ENCODE results near the gene PPP3CA. TPM values are rescaled to one million over a fixed set of nuclear protein-coding genes. Genes with fewer than 3 reads are reported as not detected.

PPP3CA gene
- total RNA-seq, 1 experiment from 2014 or later = 31.0 TPM

DNA sequence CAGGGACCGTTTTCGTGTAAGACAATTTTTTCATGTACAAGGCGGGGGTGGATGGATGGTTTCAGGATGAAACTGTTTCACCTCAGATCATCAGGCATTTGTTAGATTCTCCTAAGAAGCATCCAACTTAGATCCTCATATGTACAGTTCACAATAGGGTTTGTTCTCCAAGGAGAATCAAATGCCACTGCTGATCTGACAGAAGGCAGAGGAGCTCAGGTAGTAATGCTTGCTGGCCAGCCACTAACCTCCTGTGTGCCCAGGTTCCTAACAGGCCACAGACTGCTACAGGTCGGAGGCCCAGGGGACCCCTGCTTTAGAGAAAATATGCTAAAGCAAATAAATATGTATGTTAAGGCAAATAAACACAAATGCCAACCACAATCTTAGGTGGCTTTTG lies 61.3 kb downstream of the PPP3CA start:
- H3K36me3 ChIP-seq (ENCODE audit: control insufficient read depth, insufficient read depth, low read length) = no peaks in the 10 kb centered on the region; the same call in 1 of the 2 replicates
- intact Hi-C loops (cut with micrococcal nuclease; ENCODE audit: unreplicated experiment) (no loop called here), in situ Hi-C loops (cut with HindIII; ENCODE audit: low pct_unique_long_range_greater_than_20kb, low sequenced_read_pairs) (no loop called here)
- CTCF ChIA-PET = no interaction called here
- DNase-seq (ENCODE audit: low read depth, low spot score) (no peak), ATAC-seq (no peak)
- POLR2A ChIA-PET = no interaction called here
- BruUV-seq (replicated peaks) = no TSS peak
- H3K27me3 ChIP-seq (ENCODE audit: control insufficient read depth, insufficient read depth, low read length) = no peaks in the 10 kb centered on the region
- no peak overlapping the region for H3K4me3 ChIP-seq (ENCODE audit: low read depth in 2 of 2, low read length in 2 of 2)
- TF ChIP-seq, protein P1, sequence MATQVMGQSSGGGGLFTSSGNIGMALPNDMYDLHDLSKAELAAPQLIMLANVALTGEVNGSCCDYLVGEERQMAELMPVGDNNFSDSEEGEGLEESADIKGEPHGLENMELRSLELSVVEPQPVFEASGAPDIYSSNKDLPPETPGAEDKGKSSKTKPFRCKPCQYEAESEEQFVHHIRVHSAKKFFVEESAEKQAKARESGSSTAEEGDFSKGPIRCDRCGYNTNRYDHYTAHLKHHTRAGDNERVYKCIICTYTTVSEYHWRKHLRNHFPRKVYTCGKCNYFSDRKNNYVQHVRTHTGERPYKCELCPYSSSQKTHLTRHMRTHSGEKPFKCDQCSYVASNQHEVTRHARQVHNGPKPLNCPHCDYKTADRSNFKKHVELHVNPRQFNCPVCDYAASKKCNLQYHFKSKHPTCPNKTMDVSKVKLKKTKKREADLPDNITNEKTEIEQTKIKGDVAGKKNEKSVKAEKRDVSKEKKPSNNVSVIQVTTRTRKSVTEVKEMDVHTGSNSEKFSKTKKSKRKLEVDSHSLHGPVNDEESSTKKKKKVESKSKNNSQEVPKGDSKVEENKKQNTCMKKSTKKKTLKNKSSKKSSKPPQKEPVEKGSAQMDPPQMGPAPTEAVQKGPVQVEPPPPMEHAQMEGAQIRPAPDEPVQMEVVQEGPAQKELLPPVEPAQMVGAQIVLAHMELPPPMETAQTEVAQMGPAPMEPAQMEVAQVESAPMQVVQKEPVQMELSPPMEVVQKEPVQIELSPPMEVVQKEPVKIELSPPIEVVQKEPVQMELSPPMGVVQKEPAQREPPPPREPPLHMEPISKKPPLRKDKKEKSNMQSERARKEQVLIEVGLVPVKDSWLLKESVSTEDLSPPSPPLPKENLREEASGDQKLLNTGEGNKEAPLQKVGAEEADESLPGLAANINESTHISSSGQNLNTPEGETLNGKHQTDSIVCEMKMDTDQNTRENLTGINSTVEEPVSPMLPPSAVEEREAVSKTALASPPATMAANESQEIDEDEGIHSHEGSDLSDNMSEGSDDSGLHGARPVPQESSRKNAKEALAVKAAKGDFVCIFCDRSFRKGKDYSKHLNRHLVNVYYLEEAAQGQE (IDR thresholded peaks at IDR 0.05; ENCODE audit: insufficient read depth in 1 of 2, low read depth in 2 of 2, low read length in 1 of 2) = no peak
- TF ChIP-seq, protein P2, sequence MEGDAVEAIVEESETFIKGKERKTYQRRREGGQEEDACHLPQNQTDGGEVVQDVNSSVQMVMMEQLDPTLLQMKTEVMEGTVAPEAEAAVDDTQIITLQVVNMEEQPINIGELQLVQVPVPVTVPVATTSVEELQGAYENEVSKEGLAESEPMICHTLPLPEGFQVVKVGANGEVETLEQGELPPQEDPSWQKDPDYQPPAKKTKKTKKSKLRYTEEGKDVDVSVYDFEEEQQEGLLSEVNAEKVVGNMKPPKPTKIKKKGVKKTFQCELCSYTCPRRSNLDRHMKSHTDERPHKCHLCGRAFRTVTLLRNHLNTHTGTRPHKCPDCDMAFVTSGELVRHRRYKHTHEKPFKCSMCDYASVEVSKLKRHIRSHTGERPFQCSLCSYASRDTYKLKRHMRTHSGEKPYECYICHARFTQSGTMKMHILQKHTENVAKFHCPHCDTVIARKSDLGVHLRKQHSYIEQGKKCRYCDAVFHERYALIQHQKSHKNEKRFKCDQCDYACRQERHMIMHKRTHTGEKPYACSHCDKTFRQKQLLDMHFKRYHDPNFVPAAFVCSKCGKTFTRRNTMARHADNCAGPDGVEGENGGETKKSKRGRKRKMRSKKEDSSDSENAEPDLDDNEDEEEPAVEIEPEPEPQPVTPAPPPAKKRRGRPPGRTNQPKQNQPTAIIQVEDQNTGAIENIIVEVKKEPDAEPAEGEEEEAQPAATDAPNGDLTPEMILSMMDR (IDR thresholded peaks at IDR 0.05) = no peak
- TF ChIP-seq POLR2AphosphoS5 (IDR thresholded peaks at IDR 0.05; ENCODE audit: low read depth, low read length) = no peak
- no peak for TF ChIP-seq SIN3A (IDR thresholded peaks at IDR 0.05; ENCODE audit: borderline replicate concordance, insufficient read depth, low read depth, low read length)
- no peak for TF ChIP-seq TCF7L2 (IDR thresholded peaks at IDR 0.05; ENCODE audit: low read depth, low read length)
- no peaks in the 10 kb centered on the region for H3K9me3 ChIP-seq (ENCODE audit: control insufficient read depth, insufficient read depth, low read depth, low read length)
- no peak overlapping the region for H3K27ac ChIP-seq (ENCODE audit: low read length)
- peaks cover 2% of the 10 kb centered on the region; the same call in 1 of the 2 replicates for H3K4me1 ChIP-seq (ENCODE audit: control insufficient read depth, insufficient read depth, low read length)

DNA sequence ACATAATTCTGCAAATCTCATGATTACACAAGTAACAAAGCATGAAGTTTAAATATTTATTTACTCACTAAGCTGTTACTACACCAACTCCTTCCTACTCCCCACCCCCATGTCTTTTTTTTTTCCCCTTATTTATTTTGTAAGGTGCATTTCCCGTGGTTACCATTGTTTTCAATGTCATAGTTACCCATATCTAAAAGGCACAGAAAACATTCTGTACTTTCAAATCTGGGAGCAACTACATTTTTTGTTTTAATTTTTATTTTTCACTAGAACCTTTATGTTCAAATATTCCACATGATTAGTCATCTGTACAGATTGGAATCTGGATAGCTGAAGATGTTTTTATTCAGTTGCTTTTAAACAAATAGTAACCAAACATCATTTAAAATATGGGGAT lies 62.8 kb downstream of the PPP3CA start:
- CTCF ChIA-PET = no interaction called here
- intact Hi-C loops (cut with micrococcal nuclease; ENCODE audit: unreplicated experiment) = no loop called here

More for the DNA sequence above, 62.8 kb downstream of the PPP3CA start:
- no peaks in the 10 kb centered on the region for H3K27me3 ChIP-seq (ENCODE audit: control insufficient read depth, insufficient read depth, low read length)
- H3K9me3 ChIP-seq (ENCODE audit: control insufficient read depth, insufficient read depth, low read depth, low read length) = no peaks in the 10 kb centered on the region
- in situ Hi-C loops (cut with HindIII; ENCODE audit: low pct_unique_long_range_greater_than_20kb, low sequenced_read_pairs) = no loop called here
- no peak overlapping the region for H3K4me3 ChIP-seq (ENCODE audit: low read depth in 2 of 2, low read length in 2 of 2)
- ATAC-seq = no peak
- BruUV-seq (replicated peaks) = no TSS peak
- DNase-seq (ENCODE audit: low read depth, low spot score) = no peak
- H3K27ac ChIP-seq (ENCODE audit: low read length) = no peak overlapping the region
- TF ChIP-seq, protein P1 (IDR thresholded peaks at IDR 0.05; ENCODE audit: insufficient read depth in 1 of 2, low read depth in 2 of 2, low read length in 1 of 2) = no peak
- TF ChIP-seq, protein P2 (IDR thresholded peaks at IDR 0.05) = no peak
- TF ChIP-seq TCF7L2 (IDR thresholded peaks at IDR 0.05; ENCODE audit: low read depth, low read length) (no peak), SIN3A (IDR thresholded peaks at IDR 0.05; ENCODE audit: borderline replicate concordance, insufficient read depth, low read depth, low read length) (no peak), POLR2AphosphoS5 (IDR thresholded peaks at IDR 0.05; ENCODE audit: low read depth, low read length) (no peak)
- H3K4me1 ChIP-seq (ENCODE audit: control insufficient read depth, insufficient read depth, low read length) = peaks cover 2% of the 10 kb centered on the region; the same call in 1 of the 2 replicates
- H3K36me3 ChIP-seq (ENCODE audit: control insufficient read depth, insufficient read depth, low read length) = no peaks in the 10 kb centered on the region; the same call in 1 of the 2 replicates
- POLR2A ChIA-PET = no interaction called here
